ENCODE results near the gene ELAVL1.

The ELAVL1 gene

DNA sequence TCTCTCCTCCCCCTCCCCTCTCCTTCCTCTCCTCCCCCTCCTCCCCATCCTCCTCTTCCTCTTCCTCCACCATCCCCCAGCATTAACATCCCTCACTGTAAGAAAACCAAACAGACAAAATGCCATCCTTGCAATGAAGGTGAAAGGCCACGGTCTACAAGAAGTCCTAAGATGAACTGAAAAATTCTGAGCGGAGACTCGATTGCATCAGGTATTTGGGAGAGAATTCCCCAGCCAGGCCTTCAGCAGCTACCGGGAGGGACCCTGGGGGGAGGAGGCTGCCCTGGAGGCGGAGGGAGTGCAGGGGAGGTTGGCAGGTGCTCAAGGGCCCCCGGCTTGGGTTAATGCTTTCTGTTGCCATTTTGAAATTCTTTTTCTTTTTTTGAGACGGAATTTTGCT is 51.9 kb downstream of the ELAVL1 start:
- no peak overlapping the region for H3K23ac ChIP-seq (ENCODE audit: low read length)
- H3K79me2 ChIP-seq (ENCODE audit: control insufficient read depth, insufficient read depth, low read length) = no peaks in the 10 kb centered on the region
- no peak overlapping the region for H3K4ac ChIP-seq (ENCODE audit: low read depth, low read length)
- no peak overlapping the region for H3K18ac ChIP-seq (ENCODE audit: low read length)
- H3K4me3 ChIP-seq (ENCODE audit: low read length) = no peak overlapping the region
- H3K79me1 ChIP-seq (ENCODE audit: low read length) = no peaks in the 10 kb centered on the region
- H2BK5ac ChIP-seq (ENCODE audit: low read length) = no peak overlapping the region
- H3K4me2 ChIP-seq (ENCODE audit: low read length) = no peak overlapping the region
- H3K9ac ChIP-seq (ENCODE audit: low read length) = no peak overlapping the region
- no peak overlapping the region for H4K5ac ChIP-seq (ENCODE audit: low read length)
- H4K8ac ChIP-seq (ENCODE audit: low read depth, low read length) = no peak overlapping the region
- no CpG with 5 or more reads among the region's 7 CpGs for WGBS (ENCODE audit: extremely low coverage, insufficient coverage, low lambda C conversion rate)
- no peaks in the 10 kb centered on the region for H3K27me3 ChIP-seq (ENCODE audit: insufficient read depth, low read length, poor library complexity)
- DNase-seq = peak; percentile 52
- H3K56ac ChIP-seq (ENCODE audit: low read length) = no peak overlapping the region
- H2BK120ac ChIP-seq (ENCODE audit: low read depth, low read length) = no peak overlapping the region
- no peaks in the 10 kb centered on the region for H3K36me3 ChIP-seq (ENCODE audit: control insufficient read depth, insufficient read depth, low read length)
- H2AK5ac ChIP-seq (ENCODE audit: low read length) = no peak overlapping the region
- H3K27ac ChIP-seq (ENCODE audit: low read depth, low read length) = no peak overlapping the region
- no peaks in the 10 kb centered on the region for H3K4me1 ChIP-seq (ENCODE audit: control insufficient read depth, low read depth, low read length)
- no peak overlapping the region for H2BK15ac ChIP-seq (replicated peaks; ENCODE audit: low read depth)

DNA sequence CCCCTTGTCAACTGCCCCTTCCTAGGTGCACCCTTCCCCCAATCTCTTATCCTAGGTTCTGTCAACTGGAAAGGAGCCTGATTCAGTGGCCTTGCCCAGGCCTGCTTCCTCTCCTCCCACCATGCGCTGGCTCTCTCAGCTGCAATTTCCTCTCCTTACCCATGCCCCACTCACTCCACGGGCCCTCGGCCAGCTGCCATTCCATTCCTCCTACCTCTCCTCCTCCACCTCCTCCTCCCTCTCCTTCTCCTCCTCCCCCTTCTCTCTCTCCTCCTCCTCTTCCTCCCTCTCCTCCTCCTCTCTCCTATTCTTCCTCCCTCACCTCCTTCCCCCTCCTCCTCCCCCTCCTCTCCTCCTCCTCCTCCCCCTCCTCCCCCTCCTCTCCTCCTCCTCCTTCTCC is 52.4 kb downstream of the ELAVL1 start:
- H3K23ac ChIP-seq (ENCODE audit: low read length) = no peak overlapping the region
- WGBS (ENCODE audit: extremely low coverage, insufficient coverage, low lambda C conversion rate) = no CpG with 5 or more reads among the region's 3 CpGs
- H2BK15ac ChIP-seq (replicated peaks; ENCODE audit: low read depth) = no peak overlapping the region

DNA sequence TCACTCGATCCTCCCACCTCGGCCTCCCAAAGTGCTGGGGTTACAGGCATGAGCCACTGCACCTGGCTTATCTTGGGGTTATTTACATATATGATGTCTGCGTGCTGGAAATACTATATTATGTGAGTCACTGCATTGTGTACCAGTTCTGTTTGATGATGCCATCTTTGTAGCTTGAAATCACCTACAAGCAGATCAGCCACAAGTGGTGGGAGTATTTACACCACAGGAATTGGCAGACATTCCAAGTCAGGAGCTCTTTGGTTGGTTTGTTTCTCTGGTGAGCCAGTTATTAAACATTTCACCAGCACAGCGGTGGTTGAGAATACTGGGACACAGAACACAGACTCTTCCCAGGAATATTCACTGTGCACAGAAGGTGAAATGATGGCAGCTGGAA is 57.5 kb downstream of the ELAVL1 start:
- no peak for DNase-seq

More for the DNA sequence above, 52.4 kb downstream of the ELAVL1 start:
- no peaks in the 10 kb centered on the region for H3K27me3 ChIP-seq (ENCODE audit: insufficient read depth, low read length, poor library complexity)
- H3K4ac ChIP-seq (ENCODE audit: low read depth, low read length) = no peak overlapping the region
- H3K56ac ChIP-seq (ENCODE audit: low read length) = no peak overlapping the region
- no peak overlapping the region for H3K9ac ChIP-seq (ENCODE audit: low read length)
- peak; percentile 31 for DNase-seq
- no peak overlapping the region for H3K4me2 ChIP-seq (ENCODE audit: low read length)
- H3K4me3 ChIP-seq (ENCODE audit: low read length) = no peak overlapping the region
- H3K79me1 ChIP-seq (ENCODE audit: low read length) = no peaks in the 10 kb centered on the region
- no peak overlapping the region for H2BK120ac ChIP-seq (ENCODE audit: low read depth, low read length)
- no peaks in the 10 kb centered on the region for H3K79me2 ChIP-seq (ENCODE audit: control insufficient read depth, insufficient read depth, low read length)
- H4K8ac ChIP-seq (ENCODE audit: low read depth, low read length) = no peak overlapping the region
- H3K4me1 ChIP-seq (ENCODE audit: control insufficient read depth, low read depth, low read length) = no peaks in the 10 kb centered on the region
- H3K36me3 ChIP-seq (ENCODE audit: control insufficient read depth, insufficient read depth, low read length) = no peaks in the 10 kb centered on the region
- no peak overlapping the region for H2AK5ac ChIP-seq (ENCODE audit: low read length)
- no peak overlapping the region for H2BK5ac ChIP-seq (ENCODE audit: low read length)
- H4K5ac ChIP-seq (ENCODE audit: low read length) = no peak overlapping the region
- no peak overlapping the region for H3K18ac ChIP-seq (ENCODE audit: low read length)
- H3K27ac ChIP-seq (ENCODE audit: low read depth, low read length) = no peak overlapping the region

DNA sequence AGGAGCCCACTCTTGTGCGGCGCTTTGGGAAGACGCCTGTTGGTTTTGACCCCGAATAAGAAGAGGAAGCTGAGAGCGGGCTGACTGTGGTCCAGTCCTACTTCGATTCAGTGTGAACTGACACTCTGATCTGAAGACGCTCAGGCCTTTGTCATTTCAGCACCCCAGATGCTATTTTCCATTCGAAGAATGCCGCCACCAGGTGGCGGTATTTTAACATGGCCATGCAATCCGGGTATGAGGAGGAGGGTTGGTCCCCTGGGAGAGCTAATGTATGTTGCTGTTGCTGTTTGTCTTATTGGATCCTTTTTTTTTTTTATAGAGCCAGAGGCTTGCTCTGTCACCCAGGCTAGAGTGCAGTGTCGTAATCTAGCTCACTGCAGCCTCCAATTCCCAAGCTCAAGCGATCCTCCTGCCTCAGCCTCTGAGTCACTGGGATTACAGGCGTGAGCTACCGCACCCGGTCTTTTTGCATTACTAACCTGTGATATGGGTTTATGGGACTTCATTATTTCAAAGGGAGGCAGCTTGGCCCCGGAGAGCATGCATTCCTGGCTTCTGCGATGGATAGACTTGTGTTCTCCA is 61.2 kb downstream of the ELAVL1 start:
- Histone ChIP-seq H3K4me2 (ENCODE audit: low read length) (peak overlapping the region; percentile 99), H2AK5ac (ENCODE audit: low read length) (no peak overlapping the region), H3K36me3 (ENCODE audit: control insufficient read depth, insufficient read depth, low read length) (peaks cover 4% of the 10 kb centered on the region), H3K4me1 (ENCODE audit: control insufficient read depth, low read depth, low read length) (no peaks in the 10 kb centered on the region), H3K56ac (ENCODE audit: low read length) (peak overlapping the region; percentile 85), H3K27me3 (ENCODE audit: insufficient read depth, low read length, poor library complexity) (no peaks in the 10 kb centered on the region), H2BK5ac (ENCODE audit: low read length) (no peak overlapping the region), H3K27ac (ENCODE audit: low read depth, low read length) (peak overlapping the region; percentile 38), H2BK120ac (ENCODE audit: low read depth, low read length) (no peak overlapping the region), H3K9ac (ENCODE audit: low read length) (peak overlapping the region; percentile 77), H3K18ac (ENCODE audit: low read length) (no peak overlapping the region), H4K5ac (ENCODE audit: low read length) (no peak overlapping the region), H3K79me2 (ENCODE audit: control insufficient read depth, insufficient read depth, low read length) (peaks cover 15% of the 10 kb centered on the region), H2BK15ac (replicated peaks; ENCODE audit: low read depth) (no peak overlapping the region), H3K79me1 (ENCODE audit: low read length) (peaks cover 6% of the 10 kb centered on the region), H4K8ac (ENCODE audit: low read depth, low read length) (no peak overlapping the region), H3K4me3 (ENCODE audit: low read length) (peak overlapping the region; percentile 66), H3K23ac (ENCODE audit: low read length) (no peak overlapping the region), H3K4ac (ENCODE audit: low read depth, low read length) (peak overlapping the region; percentile 26)
- peak; percentile 96 for DNase-seq
- WGBS (ENCODE audit: extremely low coverage, insufficient coverage, low lambda C conversion rate) = no CpG with 5 or more reads among the region's 18 CpGs

More for the DNA sequence above, 57.5 kb downstream of the ELAVL1 start:
- WGBS (ENCODE audit: extremely low coverage, insufficient coverage, low lambda C conversion rate) = no CpG with 5 or more reads among the region's 4 CpGs
- H3K36me3 ChIP-seq (ENCODE audit: control insufficient read depth, insufficient read depth, low read length) = no peaks in the 10 kb centered on the region
- H3K4ac ChIP-seq (ENCODE audit: low read depth, low read length) = no peak overlapping the region
- H2AK5ac ChIP-seq (ENCODE audit: low read length) = no peak overlapping the region
- no peak overlapping the region for H2BK15ac ChIP-seq (replicated peaks; ENCODE audit: low read depth)
- no peak overlapping the region for H2BK5ac ChIP-seq (ENCODE audit: low read length)
- no peak overlapping the region for H3K4me2 ChIP-seq (ENCODE audit: low read length)
- H3K56ac ChIP-seq (ENCODE audit: low read length) = no peak overlapping the region
- no peak overlapping the region for H3K27ac ChIP-seq (ENCODE audit: low read depth, low read length)
- no peak overlapping the region for H4K8ac ChIP-seq (ENCODE audit: low read depth, low read length)
- H3K79me1 ChIP-seq (ENCODE audit: low read length) = no peaks in the 10 kb centered on the region
- no peaks in the 10 kb centered on the region for H3K27me3 ChIP-seq (ENCODE audit: insufficient read depth, low read length, poor library complexity)
- H3K9ac ChIP-seq (ENCODE audit: low read length) = no peak overlapping the region
- H3K79me2 ChIP-seq (ENCODE audit: control insufficient read depth, insufficient read depth, low read length) = peaks cover 3% of the 10 kb centered on the region
- H3K18ac ChIP-seq (ENCODE audit: low read length) = no peak overlapping the region
- H3K4me3 ChIP-seq (ENCODE audit: low read length) = no peak overlapping the region
- H3K4me1 ChIP-seq (ENCODE audit: control insufficient read depth, low read depth, low read length) = no peaks in the 10 kb centered on the region
- no peak overlapping the region for H4K5ac ChIP-seq (ENCODE audit: low read length)
- H3K23ac ChIP-seq (ENCODE audit: low read length) = no peak overlapping the region
- H2BK120ac ChIP-seq (ENCODE audit: low read depth, low read length) = no peak overlapping the region

DNA sequence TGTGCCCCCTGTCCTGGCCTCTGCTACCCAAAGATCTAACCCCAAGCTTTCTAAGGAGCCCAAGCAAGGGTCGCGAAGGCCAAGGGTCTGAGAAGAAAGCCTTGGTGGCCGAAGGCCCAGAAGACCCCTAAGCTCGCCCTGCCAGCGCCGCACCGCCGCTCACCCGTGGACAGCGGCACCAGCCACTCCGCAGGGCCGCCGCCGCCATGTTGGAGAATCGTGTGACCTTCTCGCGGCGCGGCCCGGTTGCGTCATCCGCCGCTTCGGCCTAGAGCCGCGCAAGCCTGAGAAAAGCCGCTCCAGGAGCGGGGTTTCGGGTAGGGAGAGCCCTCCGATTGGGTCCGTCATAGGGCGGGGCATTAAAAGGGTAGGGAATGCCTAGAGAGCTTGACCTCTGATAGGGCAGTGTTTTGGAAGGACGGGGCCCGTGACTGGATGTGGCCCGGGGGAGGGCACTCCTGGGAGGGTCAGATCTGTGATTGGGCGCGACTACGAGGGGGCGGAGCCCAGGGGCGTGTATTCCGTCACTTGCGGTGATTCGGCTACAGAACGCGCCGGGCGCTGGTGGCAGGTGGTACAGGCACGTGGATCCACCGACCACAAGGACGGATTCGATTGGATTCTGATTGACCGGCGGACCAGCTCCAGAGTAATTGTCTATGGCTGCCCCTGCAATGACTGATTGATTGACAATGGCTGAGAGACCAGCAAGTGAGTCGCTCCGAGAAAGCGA is 61.8 kb downstream of the ELAVL1 start, which contains the start of gene TIMM44:
TIMM44 (minus strand) TSS at position 223 of the 733 bp plus-strand sequence; CDS start at position 208, 15 bp downstream.
- H3K27ac ChIP-seq (ENCODE audit: low read depth, low read length) = peak within 1 kb of the TSS; percentile 46
- no peak within 1 kb of the TSS for H4K5ac ChIP-seq (ENCODE audit: low read length)
- no CpG with 5 or more reads among the region's 56 CpGs for WGBS (ENCODE audit: extremely low coverage, insufficient coverage, low lambda C conversion rate)
- peaks cover 15% of the 10 kb centered on the region for H3K79me2 ChIP-seq (ENCODE audit: control insufficient read depth, insufficient read depth, low read length)
- H2AK5ac ChIP-seq (ENCODE audit: low read length) = no peak within 1 kb of the TSS
- H3K27me3 ChIP-seq (ENCODE audit: insufficient read depth, low read length, poor library complexity) = no peaks in the 10 kb centered on the region
- H3K56ac ChIP-seq (ENCODE audit: low read length) = peak within 1 kb of the TSS; percentile 97
- peak within 1 kb of the TSS; percentile 99 for H3K4me2 ChIP-seq (ENCODE audit: low read length)
- H3K18ac ChIP-seq (ENCODE audit: low read length) = peak within 1 kb of the TSS; percentile 11
- no peak within 1 kb of the TSS for H2BK15ac ChIP-seq (replicated peaks; ENCODE audit: low read depth)
- H3K9ac ChIP-seq (ENCODE audit: low read length) = peak within 1 kb of the TSS; percentile 92
- H3K23ac ChIP-seq (ENCODE audit: low read length) = peak within 1 kb of the TSS; percentile 15
- H2BK5ac ChIP-seq (ENCODE audit: low read length) = peak within 1 kb of the TSS; percentile 11
- peaks cover 6% of the 10 kb centered on the region for H3K36me3 ChIP-seq (ENCODE audit: control insufficient read depth, insufficient read depth, low read length)
- H3K4me3 ChIP-seq (ENCODE audit: low read length) = peak within 1 kb of the TSS; percentile 84
- peak within 1 kb of the TSS; percentile 85 for H3K4ac ChIP-seq (ENCODE audit: low read depth, low read length)
- no peaks in the 10 kb centered on the region for H3K4me1 ChIP-seq (ENCODE audit: control insufficient read depth, low read depth, low read length)
- H4K8ac ChIP-seq (ENCODE audit: low read depth, low read length) = no peak within 1 kb of the TSS
- peak; percentile 100 for DNase-seq
- peaks cover 6% of the 10 kb centered on the region for H3K79me1 ChIP-seq (ENCODE audit: low read length)
- no peak within 1 kb of the TSS for H2BK120ac ChIP-seq (ENCODE audit: low read depth, low read length)

Data from mesendoderm (in vitro differentiated cells).